B cell (primary cell): Measurements from ENCODE around the gene OR6B2. TPM values are rescaled to one million over a fixed set of nuclear protein-coding genes. Genes with fewer than 3 reads are reported as not detected.

Source experiments
- ATAC-seq: fragments of 200-7000 bp; cut with Tn5 transposase; one replicate; pipeline ENCODE4 v1.10.0; 2021; ENCODE audit warnings: low read depth, mild to moderate bottlenecking, moderate number of reproducible peaks, moderate library complexity
- CTCF ChIA-PET: fragments of 350-600 bp; sonication (Branson Sonifier 250); formaldehyde crosslinking; loops from one replicate; lab custom pipeline; 2021; ENCODE audit warnings: antibody characterized with exemption, inconsistent platforms; lab: Charles Lee
- POLR2A ChIA-PET: fragments of 350-600 bp; sonication (Branson Sonifier 250); formaldehyde crosslinking; loops from one replicate; lab custom pipeline; 2021; ENCODE audit warnings: antibody characterized with exemption; lab: Charles Lee
- DNase-seq: peaks from one replicate; pipeline ENCODE4 v3.0.0; 2013
- H2AFZ ChIP-seq: 2 replicates; pipeline ENCODE4 v1.6.1; 2012; ENCODE audit warnings: mild to moderate bottlenecking, low read depth, low read length; ENCODE audit not compliant: insufficient read depth, poor library complexity, severe bottlenecking
- H3K27ac ChIP-seq, 2 donors: 1 replicate in 1 of 2; 2 replicates in 1 of 2; pipeline ENCODE4 v1.5.1; 2012 to 2013; ENCODE audit warnings: low read length in 2 of 2, mild to moderate bottlenecking in 2 of 2, moderate library complexity in 1 of 2
- H3K27me3 ChIP-seq, 4 experiments: fragments of 200-600 bp in 1 of 4; sonication (generic) in 1 of 4; replicated peaks in 1 of 4; 1 replicate in 2 of 4; 2 replicates in 2 of 4; pipeline versions ENCODE4 v1.6.1 to v1.7.0; 2013 to 2016; ENCODE audit warnings: low read length in 3 of 4, mild to moderate bottlenecking in 2 of 4, mixed read lengths in 1 of 4, moderate library complexity in 1 of 4; ENCODE audit not compliant: insufficient read depth in 4 of 4, control insufficient read depth in 3 of 4; ENCODE audit errors: control extremely low read depth in 1 of 4
- H3K36me3 ChIP-seq, 2 experiments: replicated peaks in 1 of 2; 1 replicate in 1 of 2; 2 replicates in 1 of 2; pipeline versions ENCODE4 v1.6.1 to v1.7.1; 2013; ENCODE audit warnings: low read length in 1 of 2; ENCODE audit not compliant: insufficient read depth in 2 of 2, control insufficient read depth in 1 of 2; ENCODE audit errors: control extremely low read depth in 1 of 2, extremely low read depth in 1 of 2
- H3K4me1 ChIP-seq, 2 donors: fragments of 200-600 bp in 1 of 2; sonication (generic) in 1 of 2; 1 replicate in 1 of 2; 2 replicates in 1 of 2; pipeline versions ENCODE4 v1.5.1 to v1.6.1; 2013 to 2017; ENCODE audit warnings: low read length in 2 of 2; ENCODE audit not compliant: control insufficient read depth in 2 of 2, insufficient read depth in 2 of 2
- H3K4me2 ChIP-seq: replicated peaks from 2 replicates; pipeline ENCODE3; 2012; ENCODE audit warnings: mild to moderate bottlenecking, low read depth, low read length; ENCODE audit not compliant: poor library complexity, severe bottlenecking
- H3K4me3 ChIP-seq, 5 experiments: fragments of 200-600 bp in 1 of 5; sonication (generic) in 1 of 5; 1 replicate in 3 of 5; 2 replicates in 2 of 5; pipeline versions ENCODE4 v1.5.1 to v1.7.0; 2011 to 2016; ENCODE audit warnings: low read length in 4 of 5, mild to moderate bottlenecking in 4 of 5, low read depth in 2 of 5, control low read depth in 1 of 5, moderate library complexity in 1 of 5; ENCODE audit not compliant: insufficient read depth in 1 of 5; ENCODE audit errors: control extremely low read depth in 1 of 5, extremely low read depth in 1 of 5
- H3K79me2 ChIP-seq: fragments of 200-600 bp; sonication (generic); one replicate; pipeline ENCODE4 v1.6.0; 2016; ENCODE audit warnings: low read length; ENCODE audit not compliant: control insufficient read depth, insufficient read depth
- H3K9ac ChIP-seq: fragments of 200-600 bp; sonication (generic); 2 replicates; pipeline ENCODE4 v1.6.1; 2017; ENCODE audit warnings: mild to moderate bottlenecking, low read length, moderate library complexity
- H3K9me3 ChIP-seq, 3 donors: one replicate each; pipeline versions ENCODE4 v1.6.1 to v1.7.1; 2013; ENCODE audit warnings: low read length in 2 of 3; ENCODE audit not compliant: control insufficient read depth in 2 of 3, insufficient read depth in 1 of 3; ENCODE audit errors: control extremely low read depth in 1 of 3
- H4K20me1 ChIP-seq: 2 replicates; pipeline ENCODE4 v1.6.0; 2012; ENCODE audit warnings: mild to moderate bottlenecking, low read length; ENCODE audit not compliant: insufficient read depth, control insufficient read depth, poor library complexity, severe bottlenecking
- H3K27ac Mint-ChIP-seq: one replicate; pipeline ENCODE4 v1.8.0; 2021; ENCODE audit warnings: mixed read lengths
- H3K27me3 Mint-ChIP-seq: one replicate; pipeline ENCODE4 v1.8.0; 2021; ENCODE audit warnings: mixed read lengths
- H3K4me1 Mint-ChIP-seq: one replicate; pipeline ENCODE4 v1.8.0; 2021; ENCODE audit warnings: mixed read lengths
- H3K4me3 Mint-ChIP-seq: one replicate; pipeline ENCODE4 v1.8.0; 2021; ENCODE audit warnings: mixed read lengths
- H3K9me3 Mint-ChIP-seq: one replicate; pipeline ENCODE4 v1.8.0; 2022; ENCODE audit warnings: mixed read lengths; ENCODE audit not compliant: insufficient read depth
- EZH2 ChIP-seq: IDR thresholded peaks from 2 replicates; pipeline ENCODE4 v1.6.1; 2012; ENCODE audit warnings: borderline replicate concordance, low read depth, mild to moderate bottlenecking, moderate library complexity, low read length; ENCODE audit not compliant: insufficient read depth, poor library complexity, severe bottlenecking
- WGBS: methylation state at CpG from one replicate; pipeline ENCODE4 v1.1.5; 2013; ENCODE audit warnings: missing lambda C conversion rate; ENCODE audit not compliant: insufficient coverage; 5-methylcytosine and 5-hydroxymethylcytosine counted together
- intact Hi-C: fragments of 100-400 bp; cut with micrococcal nuclease; formaldehyde crosslinking; loops from one replicate; pipeline ENCODE4 v1.10.0; 2022
- polyA plus RNA-seq: library from polyadenylated mRNA; depleted of rRNA; stranded (reverse); fragments of >200 nt; gene quantifications from 2 replicates; pipeline ENCODE4 v1.2.3, GENCODE V29; 2012
- total RNA-seq, 2 donors: library from RNA; stranded (reverse); fragments of 120-200 nt in 1 of 2; gene quantifications; 1 replicate in 1 of 2; 2 replicates in 1 of 2; pipeline versions ENCODE4 v1.2.3 to v1.2.4, GENCODE V29; 2013 to 2022
- TF ChIP-seq, protein P1 (sequence below): fragments of 200-600 bp; IDR thresholded peaks from one replicate; pipeline ENCODE4 v1.8.0; 2022; ENCODE audit warnings: antibody characterized with exemption, mild to moderate bottlenecking

OR6B2 gene
- total and polyA plus RNA-seq, 2 donors (not counting 1 experiment from before 2014, with no cell fraction given) = not detected

DNA sequence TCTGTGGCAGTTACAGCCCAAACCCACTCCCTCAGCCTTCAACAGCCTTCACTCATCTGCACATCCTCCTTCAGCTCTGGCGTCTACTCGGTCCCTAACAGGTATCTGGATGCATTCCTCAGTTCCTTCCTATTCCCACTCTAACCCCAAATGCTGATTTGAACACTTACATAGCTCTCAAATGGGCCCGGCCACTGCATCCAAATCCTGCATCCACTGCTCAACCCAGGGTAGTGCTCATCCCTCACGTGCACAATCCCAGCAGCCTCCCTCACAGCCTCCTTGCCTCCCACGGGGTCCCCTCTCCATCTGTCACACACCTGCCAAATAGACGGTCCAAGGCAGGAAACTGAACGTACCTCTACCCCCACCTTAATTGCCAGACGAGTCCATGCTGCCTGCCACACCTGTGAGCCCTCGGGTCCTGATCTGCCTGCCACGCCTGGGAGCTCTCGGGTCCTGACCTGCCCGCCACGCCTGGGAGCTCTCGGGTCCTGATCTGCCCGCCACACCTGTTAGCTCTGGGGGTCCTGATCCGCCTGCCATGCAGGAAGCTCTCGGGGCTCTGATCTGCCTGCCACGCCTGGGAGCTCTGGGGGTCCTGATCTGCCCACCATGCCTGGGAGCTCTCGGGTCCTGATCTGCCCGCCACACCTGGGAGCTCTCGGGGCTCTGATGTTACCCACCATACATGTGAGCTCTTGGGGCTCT lies 13.2 kb upstream of the OR6B2 start:
- DNase-seq (no peak), ATAC-seq (no peak)
- POLR2A ChIA-PET = no interaction called here
- CTCF ChIA-PET = no interaction called here
- no peaks in the 10 kb centered on the region for H3K4me1 ChIP-seq
- H3K27me3 ChIP-seq = peaks cover 0 to 14% (median 6%) of the 10 kb centered on the region in 4 experiments
- H3K9ac ChIP-seq = no peak overlapping the region
- WGBS = 85% methylated on average over 21 of the region's 21 CpGs
- H3K36me3 ChIP-seq = no peaks in the 10 kb centered on the region
- TF ChIP-seq EZH2 = no peak
- TF ChIP-seq, protein P1, sequence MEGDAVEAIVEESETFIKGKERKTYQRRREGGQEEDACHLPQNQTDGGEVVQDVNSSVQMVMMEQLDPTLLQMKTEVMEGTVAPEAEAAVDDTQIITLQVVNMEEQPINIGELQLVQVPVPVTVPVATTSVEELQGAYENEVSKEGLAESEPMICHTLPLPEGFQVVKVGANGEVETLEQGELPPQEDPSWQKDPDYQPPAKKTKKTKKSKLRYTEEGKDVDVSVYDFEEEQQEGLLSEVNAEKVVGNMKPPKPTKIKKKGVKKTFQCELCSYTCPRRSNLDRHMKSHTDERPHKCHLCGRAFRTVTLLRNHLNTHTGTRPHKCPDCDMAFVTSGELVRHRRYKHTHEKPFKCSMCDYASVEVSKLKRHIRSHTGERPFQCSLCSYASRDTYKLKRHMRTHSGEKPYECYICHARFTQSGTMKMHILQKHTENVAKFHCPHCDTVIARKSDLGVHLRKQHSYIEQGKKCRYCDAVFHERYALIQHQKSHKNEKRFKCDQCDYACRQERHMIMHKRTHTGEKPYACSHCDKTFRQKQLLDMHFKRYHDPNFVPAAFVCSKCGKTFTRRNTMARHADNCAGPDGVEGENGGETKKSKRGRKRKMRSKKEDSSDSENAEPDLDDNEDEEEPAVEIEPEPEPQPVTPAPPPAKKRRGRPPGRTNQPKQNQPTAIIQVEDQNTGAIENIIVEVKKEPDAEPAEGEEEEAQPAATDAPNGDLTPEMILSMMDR = no peak
- H4K20me1 ChIP-seq = no peaks in the 10 kb centered on the region
- intact Hi-C loops = no loop called here
- Mint-ChIP-seq H3K9me3 (no peaks in the 10 kb centered on the region), H3K4me3 (no peak overlapping the region), H3K27ac (no peak overlapping the region), H3K4me1 (no peaks in the 10 kb centered on the region), H3K27me3 (peaks cover 37% of the 10 kb centered on the region)
- H3K27ac ChIP-seq = no peak overlapping the region
- no peaks in the 10 kb centered on the region for H3K9me3 ChIP-seq
- no peak overlapping the region for H3K4me2 ChIP-seq
- no peak overlapping the region for H2AFZ ChIP-seq
- H3K4me3 ChIP-seq = no peak overlapping the region
- H3K79me2 ChIP-seq = no peaks in the 10 kb centered on the region

DNA sequence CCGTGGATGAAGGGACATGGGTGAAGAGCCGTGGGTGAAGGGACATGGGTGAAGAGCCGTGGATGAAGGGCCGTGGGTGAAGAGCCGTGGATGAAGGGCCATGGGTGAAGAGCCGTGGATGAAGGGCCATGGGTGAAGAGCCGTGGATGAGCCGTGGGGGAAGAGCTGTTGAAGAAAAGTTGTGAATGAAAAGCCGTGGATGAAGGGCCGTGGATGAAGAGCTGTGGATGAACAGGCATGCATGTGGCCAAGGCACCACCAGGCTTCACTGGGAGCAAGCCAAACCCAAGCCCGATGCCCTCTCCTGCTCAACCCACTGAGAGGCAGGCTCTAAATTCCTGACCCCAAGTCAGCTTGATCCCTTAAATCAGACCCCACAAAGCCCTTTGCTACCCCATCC lies 12.5 kb upstream of the OR6B2 start:
- CTCF ChIA-PET = no interaction called here
- Histone ChIP-seq H3K27ac (no peak overlapping the region), H3K4me2 (no peak overlapping the region), H3K9me3 (no peaks in the 10 kb centered on the region), H3K79me2 (no peaks in the 10 kb centered on the region), H3K27me3 (peaks cover 0 to 16% (median 6%) of the 10 kb centered on the region in 4 experiments), H3K36me3 (no peaks in the 10 kb centered on the region), H3K4me1 (no peaks in the 10 kb centered on the region), H3K9ac (no peak overlapping the region), H3K4me3 (no peak overlapping the region), H4K20me1 (no peaks in the 10 kb centered on the region), H2AFZ (no peak overlapping the region)
- H3K4me1 Mint-ChIP-seq = no peaks in the 10 kb centered on the region
- POLR2A ChIA-PET = no interaction called here
- intact Hi-C loops = no loop called here
- 54% methylated on average over 7 of the region's 11 CpGs for WGBS
- DNase-seq (no peak), ATAC-seq (no peak)
- peaks cover 33% of the 10 kb centered on the region for H3K27me3 Mint-ChIP-seq
- no peak for TF ChIP-seq EZH2
- TF ChIP-seq, protein P1 = no peak
- H3K4me3 Mint-ChIP-seq = no peak overlapping the region
- no peaks in the 10 kb centered on the region for H3K9me3 Mint-ChIP-seq
- no peak overlapping the region for H3K27ac Mint-ChIP-seq
